ENCODE results near the gene HMGXB4. TPM values are rescaled to one million over a fixed set of nuclear protein-coding genes. Genes with fewer than 3 reads are reported as not detected.

The HMGXB4 gene
- total and polyA plus RNA-seq, 2 donors (not counting 1 experiment from before 2014, with no cell fraction given), result 5.9 to 25.2 TPM

DNA sequence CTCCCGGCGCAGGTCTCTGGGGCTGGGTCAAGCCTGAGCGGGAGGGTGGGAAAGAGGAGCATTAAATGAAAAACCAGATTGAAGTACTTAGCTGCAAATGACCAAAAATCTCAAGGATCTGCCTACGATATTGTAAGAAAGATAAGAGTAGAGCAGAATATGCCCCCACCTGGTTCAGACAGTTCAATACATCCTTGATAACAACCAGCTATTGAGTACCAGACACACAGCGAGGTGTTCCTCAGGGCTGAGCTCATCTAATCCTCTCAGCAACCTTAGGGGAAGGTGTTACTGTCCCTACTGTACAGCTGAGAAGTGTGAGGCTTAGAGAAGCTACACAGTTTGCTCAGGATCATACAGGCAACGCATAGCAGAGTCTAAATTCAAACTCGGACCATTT is 27.4 kb upstream of the HMGXB4 start:
- ChIA-PET CTCF (interaction anchor here (1.1 to 1.3 kb wide), 2 partner anchors 10 to 27 kb away, joined by 3 to 4 read pairs; partner anchors contain the start of gene HMGXB4), POLR2A (no interaction called here)
- H2AFZ ChIP-seq (ENCODE audit: insufficient read depth, low read depth, low read length, poor library complexity, severe bottlenecking), result no peak overlapping the region
- no CpG with 5 or more reads among the region's 7 CpGs for WGBS (ENCODE audit: insufficient coverage)
- no peaks in the 10 kb centered on the region for H3K36me3 ChIP-seq (replicated peaks in 1 of 2; ENCODE audit: control extremely low read depth in 1 of 2, control insufficient read depth in 1 of 2, extremely low read depth in 1 of 2, insufficient read depth in 2 of 2, low read length in 1 of 2)
- H3K27me3 ChIP-seq (replicated peaks in 1 of 4; ENCODE audit: control extremely low read depth in 1 of 4, control insufficient read depth in 3 of 4, insufficient read depth in 4 of 4, low read length in 3 of 4), result peaks cover 0 to 18% (median 1%) of the 10 kb centered on the region in 4 experiments
- H3K4me3 ChIP-seq (ENCODE audit: control extremely low read depth in 1 of 5, extremely low read depth in 1 of 5, insufficient read depth in 1 of 5, low read depth in 2 of 5, low read length in 4 of 5), result no peak overlapping the region
- no peaks in the 10 kb centered on the region for H3K4me1 ChIP-seq (ENCODE audit: control insufficient read depth in 2 of 2, insufficient read depth in 2 of 2, low read length in 2 of 2)
- no peak overlapping the region for H3K4me2 ChIP-seq (replicated peaks; ENCODE audit: low read depth, low read length, poor library complexity, severe bottlenecking)
- H3K27me3 Mint-ChIP-seq, result peaks cover 37% of the 10 kb centered on the region
- no peak overlapping the region for H3K9ac ChIP-seq (ENCODE audit: low read length)
- H3K4me1 Mint-ChIP-seq, result peaks cover 3% of the 10 kb centered on the region
- no peaks in the 10 kb centered on the region for H3K79me2 ChIP-seq (ENCODE audit: control insufficient read depth, insufficient read depth, low read length)
- H3K9me3 Mint-ChIP-seq (ENCODE audit: insufficient read depth), result no peaks in the 10 kb centered on the region
- ATAC-seq (ENCODE audit: low read depth) (no peak), DNase-seq (no peak)
- intact Hi-C loops (cut with micrococcal nuclease), result no loop called here
- H3K9me3 ChIP-seq (ENCODE audit: control extremely low read depth in 1 of 3, control insufficient read depth in 2 of 3, insufficient read depth in 1 of 3, low read length in 2 of 3), result peaks cover 0 to 15% (median 1%) of the 10 kb centered on the region in 3 donors
- no peaks in the 10 kb centered on the region for H4K20me1 ChIP-seq (ENCODE audit: control insufficient read depth, insufficient read depth, low read length, poor library complexity, severe bottlenecking)
- no peak overlapping the region for H3K27ac ChIP-seq (ENCODE audit: low read length in 2 of 2)
- no peak overlapping the region for H3K4me3 Mint-ChIP-seq
- TF ChIP-seq, protein P1, sequence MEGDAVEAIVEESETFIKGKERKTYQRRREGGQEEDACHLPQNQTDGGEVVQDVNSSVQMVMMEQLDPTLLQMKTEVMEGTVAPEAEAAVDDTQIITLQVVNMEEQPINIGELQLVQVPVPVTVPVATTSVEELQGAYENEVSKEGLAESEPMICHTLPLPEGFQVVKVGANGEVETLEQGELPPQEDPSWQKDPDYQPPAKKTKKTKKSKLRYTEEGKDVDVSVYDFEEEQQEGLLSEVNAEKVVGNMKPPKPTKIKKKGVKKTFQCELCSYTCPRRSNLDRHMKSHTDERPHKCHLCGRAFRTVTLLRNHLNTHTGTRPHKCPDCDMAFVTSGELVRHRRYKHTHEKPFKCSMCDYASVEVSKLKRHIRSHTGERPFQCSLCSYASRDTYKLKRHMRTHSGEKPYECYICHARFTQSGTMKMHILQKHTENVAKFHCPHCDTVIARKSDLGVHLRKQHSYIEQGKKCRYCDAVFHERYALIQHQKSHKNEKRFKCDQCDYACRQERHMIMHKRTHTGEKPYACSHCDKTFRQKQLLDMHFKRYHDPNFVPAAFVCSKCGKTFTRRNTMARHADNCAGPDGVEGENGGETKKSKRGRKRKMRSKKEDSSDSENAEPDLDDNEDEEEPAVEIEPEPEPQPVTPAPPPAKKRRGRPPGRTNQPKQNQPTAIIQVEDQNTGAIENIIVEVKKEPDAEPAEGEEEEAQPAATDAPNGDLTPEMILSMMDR (IDR thresholded peaks at IDR 0.05), result no peak
- no peak for TF ChIP-seq EZH2 (IDR thresholded peaks at IDR 0.05; ENCODE audit: borderline replicate concordance, insufficient read depth, low read depth, low read length, poor library complexity, severe bottlenecking)
- H3K27ac Mint-ChIP-seq, result no peak overlapping the region

DNA sequence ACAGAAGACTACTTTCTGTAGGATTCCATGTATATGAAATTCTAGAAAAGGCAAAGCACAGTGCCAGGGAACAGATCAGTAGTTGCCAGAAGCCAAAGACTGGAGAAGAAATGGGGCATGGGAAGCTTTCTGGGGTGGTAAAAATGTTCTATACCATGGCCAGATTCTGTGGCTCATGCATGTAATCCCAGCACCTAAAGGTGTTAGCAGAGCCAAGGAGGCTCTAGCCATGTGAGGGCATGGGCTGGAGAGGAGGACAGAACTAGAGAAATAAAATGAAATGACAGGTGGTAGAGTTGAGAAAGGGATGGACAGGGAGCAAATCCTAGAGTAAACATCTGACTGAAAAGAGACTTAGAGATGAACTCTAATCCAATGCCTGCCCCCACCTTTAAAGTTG is 26.9 kb upstream of the HMGXB4 start:
- DNase-seq (no peak), ATAC-seq (ENCODE audit: low read depth) (no peak)
- peaks cover 0 to 15% (median 1%) of the 10 kb centered on the region in 3 donors for H3K9me3 ChIP-seq (ENCODE audit: control extremely low read depth in 1 of 3, control insufficient read depth in 2 of 3, insufficient read depth in 1 of 3, low read length in 2 of 3)
- no peaks in the 10 kb centered on the region for H3K4me1 ChIP-seq (ENCODE audit: control insufficient read depth in 2 of 2, insufficient read depth in 2 of 2, low read length in 2 of 2)
- POLR2A ChIA-PET, result no interaction called here
- peaks cover 2% of the 10 kb centered on the region for H3K9me3 Mint-ChIP-seq (ENCODE audit: insufficient read depth)
- H3K4me3 Mint-ChIP-seq, result no peak overlapping the region
- no peaks in the 10 kb centered on the region for H3K36me3 ChIP-seq (replicated peaks in 1 of 2; ENCODE audit: control extremely low read depth in 1 of 2, control insufficient read depth in 1 of 2, extremely low read depth in 1 of 2, insufficient read depth in 2 of 2, low read length in 1 of 2)
- CTCF ChIA-PET, result interaction anchor here (1.1 to 1.3 kb wide), 2 partner anchors 10 to 27 kb away, joined by 3 to 4 read pairs; partner anchors contain the start of gene HMGXB4
- H3K27me3 Mint-ChIP-seq, result peaks cover 43% of the 10 kb centered on the region
- H2AFZ ChIP-seq (ENCODE audit: insufficient read depth, low read depth, low read length, poor library complexity, severe bottlenecking), result no peak overlapping the region
- no peak overlapping the region for H3K27ac Mint-ChIP-seq
- TF ChIP-seq, protein P1 (IDR thresholded peaks at IDR 0.05), result no peak
- no peak for TF ChIP-seq EZH2 (IDR thresholded peaks at IDR 0.05; ENCODE audit: borderline replicate concordance, insufficient read depth, low read depth, low read length, poor library complexity, severe bottlenecking)
- intact Hi-C loops (cut with micrococcal nuclease), result no loop called here
- no peaks in the 10 kb centered on the region for H4K20me1 ChIP-seq (ENCODE audit: control insufficient read depth, insufficient read depth, low read length, poor library complexity, severe bottlenecking)
- no peak overlapping the region for H3K9ac ChIP-seq (ENCODE audit: low read length)
- H3K27ac ChIP-seq (ENCODE audit: low read length in 2 of 2), result no peak overlapping the region
- peaks cover 0 to 18% (median 1%) of the 10 kb centered on the region in 4 experiments for H3K27me3 ChIP-seq (replicated peaks in 1 of 4; ENCODE audit: control extremely low read depth in 1 of 4, control insufficient read depth in 3 of 4, insufficient read depth in 4 of 4, low read length in 3 of 4)
- no peaks in the 10 kb centered on the region for H3K79me2 ChIP-seq (ENCODE audit: control insufficient read depth, insufficient read depth, low read length)
- no peak overlapping the region for H3K4me3 ChIP-seq (ENCODE audit: control extremely low read depth in 1 of 5, extremely low read depth in 1 of 5, insufficient read depth in 1 of 5, low read depth in 2 of 5, low read length in 4 of 5)
- H3K4me1 Mint-ChIP-seq, result peaks cover 3% of the 10 kb centered on the region
- no peak overlapping the region for H3K4me2 ChIP-seq (replicated peaks; ENCODE audit: low read depth, low read length, poor library complexity, severe bottlenecking)

Data from B cell (primary cell).